Measurements from ENCODE around the gene TAF11L3. TPM values are rescaled to one million over a fixed set of nuclear protein-coding genes. Genes with fewer than 3 reads are reported as not detected.
"Not testable (repeated sequence)": the region's sequence is repeated elsewhere in the genome, so short reads cannot be mapped to it uniquely, and the experiment has no call there.

Gene TAF11L3
- not detected for polyA plus RNA-seq (ENCODE audit: insufficient read length in 3 of 3)

- DNase-seq (ENCODE audit: low read depth in 3 of 3, low spot score in 2 of 3) = not testable (repeated sequence)
Measured at GRCh38 chr5:17518067-17518466, at the start of gene TAF11L3. Gene TAF11L3, plus strand, starts transcription at chr5:17518367.

- no peak for DNase-seq (ENCODE audit: low read depth in 3 of 3, low spot score in 2 of 3)
Measured at GRCh38 chr5:17470064-17470463, 48.1 kb upstream of the TAF11L3 start.

GRCh38 chr5:17475064-17475463 lies 43.1 kb upstream of the TAF11L3 start:
- not testable (repeated sequence) for DNase-seq (ENCODE audit: low read depth in 3 of 3, low spot score in 2 of 3)

GRCh38 chr5:17477043-17477442 lies 41.1 kb upstream of the TAF11L3 start:
- DNase-seq (ENCODE audit: low read depth in 3 of 3, low spot score in 2 of 3) = no peak

GRCh38 chr5:17477573-17478265 lies 40.4 kb upstream of the TAF11L3 start:
- peak in 2 of 3 donors; percentile 12 to 19 for DNase-seq (ENCODE audit: low read depth in 3 of 3, low spot score in 2 of 3)

- no peak for DNase-seq (ENCODE audit: low read depth in 3 of 3, low spot score in 2 of 3)
Measured at GRCh38 chr5:17481378-17481777, 36.8 kb upstream of the TAF11L3 start.

GRCh38 chr5:17482790-17483189 lies 35.4 kb upstream of the TAF11L3 start:
- no peak for DNase-seq (ENCODE audit: low read depth in 3 of 3, low spot score in 2 of 3)

- not testable (repeated sequence) for DNase-seq (ENCODE audit: low read depth in 3 of 3, low spot score in 2 of 3)
Measured at GRCh38 chr5:17486464-17487173, 31.5 kb upstream of the TAF11L3 start.

GRCh38 chr5:17487174-17487512 lies 31.0 kb upstream of the TAF11L3 start:
- no peak for DNase-seq (ENCODE audit: low read depth in 3 of 3, low spot score in 2 of 3)

- not testable (repeated sequence) for DNase-seq (ENCODE audit: low read depth in 3 of 3, low spot score in 2 of 3)
Measured at GRCh38 chr5:17491257-17491656, 26.9 kb upstream of the TAF11L3 start.

GRCh38 chr5:17492770-17493169 lies 25.4 kb upstream of the TAF11L3 start:
- no peak for DNase-seq (ENCODE audit: low read depth in 3 of 3, low spot score in 2 of 3)

- DNase-seq (ENCODE audit: low read depth in 3 of 3, low spot score in 2 of 3) = no peak
Measured at GRCh38 chr5:17497446-17497845, 20.7 kb upstream of the TAF11L3 start.

- not testable (repeated sequence) for DNase-seq (ENCODE audit: low read depth in 3 of 3, low spot score in 2 of 3)
Measured at GRCh38 chr5:17497931-17498330, 20.2 kb upstream of the TAF11L3 start, which contains the start of gene TAF11L2. Gene TAF11L2, plus strand, starts transcription at chr5:17498231.

GRCh38 chr5:17511775-17512325 lies 6.3 kb upstream of the TAF11L3 start:
- DNase-seq (ENCODE audit: low read depth in 3 of 3, low spot score in 2 of 3) = no peak

GRCh38 chr5:17517526-17517925 lies 641 bp upstream of the TAF11L3 start:
- not testable (repeated sequence) for DNase-seq (ENCODE audit: low read depth in 3 of 3, low spot score in 2 of 3)

GRCh38 chr5:17519508-17519907 lies 1.3 kb downstream of the TAF11L3 start:
- DNase-seq (ENCODE audit: low read depth in 3 of 3, low spot score in 2 of 3) = not testable (repeated sequence)

- not testable (repeated sequence) for DNase-seq (ENCODE audit: low read depth in 3 of 3, low spot score in 2 of 3)
Measured at GRCh38 chr5:17521501-17521900, 3.3 kb downstream of the TAF11L3 start, which contains the start of gene TAF11L4. Gene TAF11L4, plus strand, starts transcription at chr5:17521801.

GRCh38 chr5:17524935-17525334 lies 6.8 kb downstream of the TAF11L3 start, which contains the start of gene TAF11L5:
Gene TAF11L5, plus strand, starts transcription at chr5:17525235.
- not testable (repeated sequence) for DNase-seq (ENCODE audit: low read depth in 3 of 3, low spot score in 2 of 3)

GRCh38 chr5:17526504-17526903 lies 8.3 kb downstream of the TAF11L3 start:
- not testable (repeated sequence) for DNase-seq (ENCODE audit: low read depth in 3 of 3, low spot score in 2 of 3)

- not testable (repeated sequence) for DNase-seq (ENCODE audit: low read depth in 3 of 3, low spot score in 2 of 3)
Measured at GRCh38 chr5:17528369-17528768, 10.2 kb downstream of the TAF11L3 start, which contains the start of gene TAF11L6. Gene TAF11L6, plus strand, starts transcription at chr5:17528669.
